Gastrocnemius medialis (tissue), 4 donors: ENCODE measurements around the gene TESK2. TPM values are rescaled to one million over a fixed set of nuclear protein-coding genes. Genes with fewer than 3 reads are reported as not detected.

Source experiments
- ATAC-seq, 2 donors: fragments of 150-250 bp; one replicate each; pipeline ENCODE4 v1.9.1; 2016
- DNase-seq, 2 donors: peaks; one replicate each; pipeline ENCODE4 v3.0.0-alpha.2; 2019
- H3K27ac ChIP-seq, 4 donors: fragments of 200-600 bp; sonication (generic); 1 replicate in 1 of 4; 2 replicates in 3 of 4; pipeline ENCODE4 v1.5.1; 2016 to 2018; ENCODE audit warnings: mild to moderate bottlenecking in 2 of 4, moderate library complexity in 1 of 4
- H3K27me3 ChIP-seq, 3 donors: fragments of 200-600 bp; sonication (generic) in 2 of 3; 1 replicate in 1 of 3; 2 replicates in 2 of 3; pipeline versions ENCODE4 v1.5.1 to v1.6.0; 2016 to 2019; ENCODE audit warnings: mild to moderate bottlenecking in 1 of 3, moderate library complexity in 1 of 3
- H3K36me3 ChIP-seq, 2 donors: fragments of 200-600 bp; sonication (generic) in 1 of 2; one replicate each; pipeline ENCODE4 v1.5.1; 2017 to 2018
- H3K4me1 ChIP-seq, 2 donors: fragments of 200-600 bp; sonication (generic) in 1 of 2; one replicate each; pipeline ENCODE4 v1.5.1; 2016 to 2017; ENCODE audit warnings: mild to moderate bottlenecking in 2 of 2
- H3K4me3 ChIP-seq, 4 donors: fragments of 200-600 bp; sonication (generic) in 3 of 4; 1 replicate in 1 of 4; 2 replicates in 3 of 4; pipeline ENCODE4 v1.5.1; 2016 to 2019; ENCODE audit warnings: mild to moderate bottlenecking in 2 of 4
- H3K9me3 ChIP-seq, 3 donors: fragments of 200-600 bp; sonication (generic) in 2 of 3; 1 replicate in 1 of 3; 2 replicates in 2 of 3; pipeline ENCODE4 v1.5.1; 2016 to 2019
- CTCF ChIP-seq, 5 experiments: fragments of 450-650 bp in 3 of 5; fragments of 200-600 bp in 2 of 5; sonication (generic) in 2 of 5; IDR thresholded peaks in 4 of 5; conservative IDR thresholded peaks in 1 of 5; 1 replicate in 4 of 5; 2 replicates in 1 of 5; pipeline ENCODE4 v1.5.1; 2016 to 2019; ENCODE audit warnings: antibody characterized with exemption in 5 of 5, mild to moderate bottlenecking in 3 of 5, moderate library complexity in 3 of 5
- POLR2A ChIP-seq, 2 donors: fragments of 450-650 bp; IDR thresholded peaks; one replicate each; pipeline ENCODE4 v1.6.1; 2017; ENCODE audit warnings: antibody characterized with exemption in 2 of 2, mild to moderate bottlenecking in 2 of 2, moderate library complexity in 2 of 2
- in situ Hi-C, 4 donors: fragments of 200-750 bp; cut with MboI; loops; one replicate each; pipeline versions ENCODE4 v1.15.0 to v1.8.0; 2017; ENCODE audit warnings: low sequenced_read_pairs in 4 of 4
- intact Hi-C: fragments of 100-400 bp; cut with DNase I; formaldehyde crosslinking; loops from one replicate; pipeline ENCODE4 v1.15.1; 2023; ENCODE audit warnings: low total_unique reads
- total RNA-seq, 4 donors: library from RNA; depleted of rRNA; stranded (reverse); fragments of >200 nt; gene quantifications; one replicate each; pipeline versions ENCODE4 v1.1.0 to v1.2.3, GENCODE V29; 2016

TESK2 gene
- total RNA-seq, 4 donors from 2014 or later, result 3.4 to 5.8 (median 4.5) TPM

- DNase-seq, result no peak
- in situ Hi-C loops, result loop anchor here in 2 of 4 donors (5.0 to 25.0 kb wide), 3 partner anchors 54 to 723 kb away; partner anchors contain the start of genes BEST4 (in 1 of the 2) and RPS8 (in 1 of the 2)
- intact Hi-C loops, result no loop called here
- H3K9me3 ChIP-seq, result no peaks in the 10 kb centered on the region
- peak overlapping the region in 1 of 4 donors; percentile 33 for H3K27ac ChIP-seq
- TF ChIP-seq POLR2A (IDR thresholded peaks at IDR 0.05) (no peak), CTCF (IDR thresholded peaks at IDR 0.05 in 4 of 5, conservative IDR thresholded peaks at IDR 0.05 in 1 of 5) (no peak)
- no peaks in the 10 kb centered on the region for H3K27me3 ChIP-seq
- peaks cover 0 to 3% of the 10 kb centered on the region in 2 donors for H3K4me1 ChIP-seq
- H3K36me3 ChIP-seq, result peaks cover 11 to 67% of the 10 kb centered on the region in 2 donors
- no peak for ATAC-seq
- no peak overlapping the region for H3K4me3 ChIP-seq
Observed at GRCh38 chr1:45510036-45510971, 19.3 kb upstream of the TESK2 start.

GRCh38 chr1:45508295-45509151, 17.6 kb upstream of the TESK2 start:
- H3K4me1 ChIP-seq, result peaks cover 0 to 3% of the 10 kb centered on the region in 2 donors
- H3K4me3 ChIP-seq, result no peak overlapping the region
- peak; percentile 32 to 45 for ATAC-seq
- H3K27ac ChIP-seq, result peak overlapping the region; percentile 8 to 59 (median 42)
- no peak for DNase-seq
- intact Hi-C loops (loop anchor here (10.0 kb wide), 1 partner anchor 376 kb away; no protein-coding TSS in a partner anchor), in situ Hi-C loops (loop anchor here in 3 of 4 donors (5.0 to 25.0 kb wide), 3 partner anchors 56 to 721 kb away; partner anchors contain the start of genes BEST4 (in 1 of the 3) and RPS8 (in 1 of the 3))
- TF ChIP-seq POLR2A (IDR thresholded peaks at IDR 0.05), result no peak
- TF ChIP-seq CTCF (IDR thresholded peaks at IDR 0.05 in 4 of 5, conservative IDR thresholded peaks at IDR 0.05 in 1 of 5), result peak in 3 of 5 experiments; percentile 7 to 31 (median 20)
- no peaks in the 10 kb centered on the region for H3K9me3 ChIP-seq
- H3K27me3 ChIP-seq, result no peaks in the 10 kb centered on the region
- H3K36me3 ChIP-seq, result peaks cover 0 to 50% of the 10 kb centered on the region in 2 donors

GRCh38 chr1:45507893-45508292, 16.9 kb upstream of the TESK2 start:
- Histone ChIP-seq H3K4me1 (peaks cover 0 to 3% of the 10 kb centered on the region in 2 donors), H3K36me3 (peaks cover 0 to 44% of the 10 kb centered on the region in 2 donors), H3K4me3 (no peak overlapping the region), H3K9me3 (no peaks in the 10 kb centered on the region), H3K27ac (peak overlapping the region in 1 of 4 donors; percentile 59), H3K27me3 (no peaks in the 10 kb centered on the region)
- TF ChIP-seq CTCF (IDR thresholded peaks at IDR 0.05 in 4 of 5, conservative IDR thresholded peaks at IDR 0.05 in 1 of 5) (no peak), POLR2A (IDR thresholded peaks at IDR 0.05) (no peak)
- no peak for DNase-seq
- in situ Hi-C loops (loop anchor here in 3 of 4 donors (5.0 to 25.0 kb wide), 3 partner anchors 57 to 721 kb away; partner anchors contain the start of genes BEST4 (in 1 of the 3) and RPS8 (in 1 of the 3)), intact Hi-C loops (loop anchor here (10.0 kb wide), 1 partner anchor 377 kb away; no protein-coding TSS in a partner anchor)
- ATAC-seq, result no peak

GRCh38 chr1:45507195-45507594, 16.2 kb upstream of the TESK2 start:
- Histone ChIP-seq H3K36me3 (peaks cover 0 to 37% of the 10 kb centered on the region in 2 donors), H3K9me3 (no peaks in the 10 kb centered on the region), H3K4me3 (no peak overlapping the region), H3K27ac (peak overlapping the region in 1 of 4 donors; percentile 59), H3K4me1 (peaks cover 0 to 3% of the 10 kb centered on the region in 2 donors), H3K27me3 (no peaks in the 10 kb centered on the region)
- TF ChIP-seq POLR2A (IDR thresholded peaks at IDR 0.05) (no peak), CTCF (IDR thresholded peaks at IDR 0.05 in 4 of 5, conservative IDR thresholded peaks at IDR 0.05 in 1 of 5) (no peak)
- intact Hi-C loops (loop anchor here (10.0 kb wide), 1 partner anchor 378 kb away; no protein-coding TSS in a partner anchor), in situ Hi-C loops (loop anchor here in 3 of 4 donors (5.0 to 25.0 kb wide), 3 partner anchors 58 to 720 kb away; partner anchors contain the start of genes BEST4 (in 1 of the 3) and RPS8 (in 1 of the 3))
- DNase-seq (no peak), ATAC-seq (no peak)
